K562 (cell line): Measurements from ENCODE around the gene CNOT10. TPM values are rescaled to one million over a fixed set of nuclear protein-coding genes. Genes with fewer than 3 reads are reported as not detected.

Source experiments
- CHD4 ChIP-seq: fragments of 200-600 bp; sonication (generic); IDR thresholded peaks from 3 replicates; pipeline ENCODE4 v1.6.1; 2012; ENCODE audit warnings: low read depth, mild to moderate bottlenecking, mixed read lengths, low read length, inconsistent platforms; ENCODE audit not compliant: insufficient read depth, insufficient replicate concordance, poor library complexity, severe bottlenecking
- COPS2 ChIP-seq: fragments of 450-650 bp; conservative IDR thresholded peaks from 2 replicates; pipeline ENCODE4 v1.6.1; 2016; ENCODE audit warnings: mild to moderate bottlenecking, moderate library complexity
- CREB3L1 ChIP-seq: fragments of 450-650 bp; IDR thresholded peaks from 2 replicates; pipeline ENCODE4 v1.6.1; 2014; ENCODE audit warnings: low read depth, mild to moderate bottlenecking, moderate library complexity, borderline replicate concordance
- HDAC6 ChIP-seq: IDR thresholded peaks from 2 replicates; pipeline ENCODE4 v1.6.1; 2012; ENCODE audit warnings: low read depth, mild to moderate bottlenecking, control low read depth, inconsistent platforms, low read length, moderate library complexity
- HLTF ChIP-seq: fragments of 450-650 bp; IDR thresholded peaks from 2 replicates; pipeline ENCODE4 v1.6.1; 2016
- KAT7 ChIP-seq: sonication (generic); formaldehyde crosslinking; IDR thresholded peaks from 2 replicates; pipeline ENCODE4 v1.8.0; 2022; ENCODE audit warnings: missing genetic modification reagents, mild to moderate bottlenecking, borderline replicate concordance
- MCM2 ChIP-seq: fragments of 450-650 bp; IDR thresholded peaks from 2 replicates; pipeline ENCODE4 v1.6.1; 2017; ENCODE audit warnings: low read depth, mild to moderate bottlenecking
- MTF1 ChIP-seq: fragments of 250-450 bp; sonication (Bioruptor Pico); IDR thresholded peaks from 2 replicates; pipeline ENCODE4 v1.9.0; 2021; ENCODE audit warnings: moderate library complexity, mild to moderate bottlenecking, inconsistent platforms, borderline replicate concordance
- NFIX ChIP-seq: fragments of 250-450 bp; sonication (Bioruptor Pico); IDR thresholded peaks from 2 replicates; pipeline ENCODE4 v1.4.0; 2020; ENCODE audit warnings: low read depth, mild to moderate bottlenecking, moderate library complexity
- PCBP1 ChIP-seq: fragments of 200-400 bp; formaldehyde crosslinking; IDR thresholded peaks from 2 replicates; pipeline ENCODE4 v1.6.1; 2018; ENCODE audit warnings: mild to moderate bottlenecking, low read depth, low read length; ENCODE audit not compliant: poor library complexity, severe bottlenecking
- PHF20 ChIP-seq: fragments of 450-650 bp; IDR thresholded peaks from 2 replicates; pipeline ENCODE4 v1.6.1; 2018; ENCODE audit not compliant: partially characterized antibody
- PTBP1 ChIP-seq: fragments of 200-400 bp; formaldehyde crosslinking; IDR thresholded peaks from 2 replicates; pipeline ENCODE4 v1.6.1; 2017; ENCODE audit warnings: low read depth, low read length
- SMAD4 ChIP-seq: fragments of 250-450 bp; sonication (Bioruptor Pico); conservative IDR thresholded peaks from 2 replicates; pipeline ENCODE4 v1.8.0; 2021; ENCODE audit warnings: inconsistent platforms, mild to moderate bottlenecking, moderate library complexity
- SREBF2 ChIP-seq: sonication (generic); formaldehyde crosslinking; IDR thresholded peaks from 2 replicates; pipeline ENCODE4 v1.4.0; 2020; ENCODE audit warnings: mild to moderate bottlenecking, missing genetic modification reagents
- TAF9B ChIP-seq: fragments of 450-650 bp; IDR thresholded peaks from 2 replicates; pipeline ENCODE4 v1.6.1; 2018; ENCODE audit warnings: mild to moderate bottlenecking; ENCODE audit not compliant: partially characterized antibody
- TRIM24 ChIP-seq, 2 experiments: fragments of 450-650 bp; IDR thresholded peaks; 2 replicates each; pipeline ENCODE4 v1.6.1; 2016
- ZBTB40 ChIP-seq, 2 experiments: fragments of 450-650 bp in 1 of 2; sonication (generic) in 1 of 2; formaldehyde crosslinking in 1 of 2; IDR thresholded peaks; 2 replicates each; pipeline versions ENCODE4 v1.7.1 to v1.9.0; 2016 to 2022; ENCODE audit warnings: inconsistent platforms in 1 of 2, mild to moderate bottlenecking in 1 of 2, missing genetic modification reagents in 1 of 2
- ZNF586 ChIP-seq: fragments of 450-650 bp; formaldehyde crosslinking; conservative IDR thresholded peaks from 2 replicates; pipeline ENCODE4 v1.4.0; 2020; ENCODE audit warnings: mild to moderate bottlenecking, moderate library complexity
- polyA plus RNA-seq, 8 experiments: library from polyadenylated mRNA; depleted of rRNA in 4 of 8; stranded (reverse) in 5 of 8; unstranded in 3 of 8; fragments of >200 nt; fragmentation: Nextera tagmentation in 2 of 8; fragmentation: Illumina TruSeq in 1 of 8; extraction: Ambion mirVana in 2 of 8; extraction: Trizol in 1 of 8; gene quantifications; 2 replicates each; pipeline versions ENCODE4 v1.2.1 to v1.2.3, GENCODE V29; 2011 to 2014; ENCODE audit warnings: inconsistent platforms in 1 of 8, missing spikeins in 1 of 8
- total RNA-seq, 7 experiments: library from RNA; depleted of rRNA in 6 of 7; stranded (reverse); fragments of >200 nt in 6 of 7; fragmentation: Illumina TruSeq in 2 of 7; extraction: Trizol in 2 of 7; gene quantifications; 2 replicates each; pipeline versions ENCODE4 v1.2.1 to v1.2.3, GENCODE V29; 2011 to 2021; ENCODE audit warnings: low replicate concordance in 1 of 7

CNOT10 gene
- total and polyA plus RNA-seq, 9 of the 15 experiments (the other 6 are each of a cell fraction or from before 2014, with no cell fraction given), result 35.7 to 114 (median 81.9) TPM

- no peak for TF ChIP-seq MTF1 (CRISPR knock-in tag)
- peak; percentile 61; the same call in 1 of the 2 replicates for TF ChIP-seq CREB3L1
- TF ChIP-seq KAT7 (CRISPR knock-in tag), result no peak
- TF ChIP-seq PTBP1, result no peak
- no peak for TF ChIP-seq MCM2
- no peak for TF ChIP-seq HDAC6
- no peak for TF ChIP-seq HLTF
- TF ChIP-seq CHD4, result no peak
- no peak for TF ChIP-seq COPS2
- TF ChIP-seq TRIM24 (IDR thresholded peaks at IDR 0.05), result peak in 1 of 2 experiments; percentile 28; a peak in 2 of 4 replicates
- TF ChIP-seq SREBF2 (CRISPR knock-in tag), result no peak
- TF ChIP-seq TAF9B, result peak; percentile 60
- TF ChIP-seq PCBP1, result peak; percentile 67
- TF ChIP-seq ZNF586 (CRISPR knock-in tag), result 0 out of 2 replicates have a peak, but pooled peaks have one; percentile 14
- TF ChIP-seq NFIX (CRISPR knock-in tag), result no peak
- TF ChIP-seq SMAD4, result peak; percentile 76
- peak; percentile 96 for TF ChIP-seq ZBTB40 (IDR thresholded peaks at IDR 0.05)
- no peak for TF ChIP-seq ZBTB40 (CRISPR knock-in tag; IDR thresholded peaks at IDR 0.05)
- peak; percentile 83 for TF ChIP-seq PHF20
Measured at GRCh38 chr3:32684800-32685542, at the start of gene CNOT10 (continued).
